ENCODE measurements around the gene HNRNPA3. TPM values are rescaled to one million over a fixed set of nuclear protein-coding genes. Genes with fewer than 3 reads are reported as not detected.

Gene HNRNPA3
- polyA plus RNA-seq, 1 donor (not counting 4 experiments of a cell fraction or from before 2014, with no cell fraction given): 178 TPM

- Histone ChIP-seq H3K79me2 (ENCODE audit: control insufficient read depth, insufficient read depth, low read length) (peaks cover 10% of the 10 kb centered on the region), H3K9ac (ENCODE audit: control insufficient read depth, extremely low read depth, insufficient read depth, low read length) (no peak overlapping the region), H3K4me2 (ENCODE audit: control insufficient read depth, extremely low read depth, insufficient read depth, low read depth, low read length) (peak overlapping the region; percentile 66), H3K9me3 (ENCODE audit: control insufficient read depth, low read depth, low read length) (no peaks in the 10 kb centered on the region), H3K4me1 (ENCODE audit: control insufficient read depth, extremely low read depth, insufficient read depth, low read length) (peaks cover 66% of the 10 kb centered on the region), H3K27ac (ENCODE audit: control insufficient read depth, insufficient read depth, low read length) (peak overlapping the region; percentile 63), H4K20me1 (ENCODE audit: control insufficient read depth, extremely low read depth, insufficient read depth, low read length) (no peaks in the 10 kb centered on the region), H3K36me3 (ENCODE audit: control insufficient read depth in 2 of 2, extremely low read depth in 1 of 2, insufficient read depth in 2 of 2, low read length in 2 of 2) (no peaks in the 10 kb centered on the region), H2AFZ (ENCODE audit: control insufficient read depth, low read length) (peak overlapping the region; percentile 63), H3K9me1 (ENCODE audit: control insufficient read depth, extremely low read depth, insufficient read depth, low read length) (no peaks in the 10 kb centered on the region), H3K4me3 (ENCODE audit: control insufficient read depth in 2 of 3, extremely low read depth in 1 of 3, insufficient read depth in 2 of 3, low read depth in 1 of 3, low read length in 3 of 3) (no peak overlapping the region), H3K27me3 (ENCODE audit: control insufficient read depth, extremely low read depth, insufficient read depth, low read length) (no peaks in the 10 kb centered on the region)
- DNase-seq (ENCODE audit: low read depth, low spot score): no peak
- peak; percentile 17 for FAIRE-seq
- dilution Hi-C loops (cut with MboI; ENCODE audit: extremely low pct_ligation_motif_present, low sequenced_read_pairs): no loop called here
- TF ChIP-seq CTCF (optimal IDR thresholded peaks at IDR 0.05 in 1 of 3, IDR thresholded peaks at IDR 0.05 in 1 of 3, conservative IDR thresholded peaks at IDR 0.05 in 1 of 3; ENCODE audit: extremely low read depth in 1 of 3, insufficient read depth in 2 of 3, low read length in 3 of 3) (no peak), EZH2 (IDR thresholded peaks at IDR 0.05; ENCODE audit: low read length) (no peak)
Observed at GRCh38 chr2:177268187-177268871, 55.7 kb downstream of the HNRNPA3 start.

GRCh38 chr2:177268901-177269300 is 56.3 kb downstream of the HNRNPA3 start:
- Histone ChIP-seq H3K27me3 (ENCODE audit: control insufficient read depth, extremely low read depth, insufficient read depth, low read length) (no peaks in the 10 kb centered on the region), H3K79me2 (ENCODE audit: control insufficient read depth, insufficient read depth, low read length) (peaks cover 5% of the 10 kb centered on the region), H3K9ac (ENCODE audit: control insufficient read depth, extremely low read depth, insufficient read depth, low read length) (no peak overlapping the region), H3K27ac (ENCODE audit: control insufficient read depth, insufficient read depth, low read length) (peak overlapping the region; percentile 63), H3K36me3 (ENCODE audit: control insufficient read depth in 2 of 2, extremely low read depth in 1 of 2, insufficient read depth in 2 of 2, low read length in 2 of 2) (no peaks in the 10 kb centered on the region), H3K9me3 (ENCODE audit: control insufficient read depth, low read depth, low read length) (no peaks in the 10 kb centered on the region), H2AFZ (ENCODE audit: control insufficient read depth, low read length) (no peak overlapping the region), H3K4me1 (ENCODE audit: control insufficient read depth, extremely low read depth, insufficient read depth, low read length) (peaks cover 72% of the 10 kb centered on the region), H3K9me1 (ENCODE audit: control insufficient read depth, extremely low read depth, insufficient read depth, low read length) (no peaks in the 10 kb centered on the region), H4K20me1 (ENCODE audit: control insufficient read depth, extremely low read depth, insufficient read depth, low read length) (no peaks in the 10 kb centered on the region), H3K4me2 (ENCODE audit: control insufficient read depth, extremely low read depth, insufficient read depth, low read depth, low read length) (peak overlapping the region; percentile 66), H3K4me3 (ENCODE audit: control insufficient read depth in 2 of 3, extremely low read depth in 1 of 3, insufficient read depth in 2 of 3, low read depth in 1 of 3, low read length in 3 of 3) (no peak overlapping the region)
- TF ChIP-seq CTCF (optimal IDR thresholded peaks at IDR 0.05 in 1 of 3, IDR thresholded peaks at IDR 0.05 in 1 of 3, conservative IDR thresholded peaks at IDR 0.05 in 1 of 3; ENCODE audit: extremely low read depth in 1 of 3, insufficient read depth in 2 of 3, low read length in 3 of 3): no peak
- TF ChIP-seq EZH2 (IDR thresholded peaks at IDR 0.05; ENCODE audit: low read length): no peak
- DNase-seq (ENCODE audit: low read depth, low spot score) (no peak), FAIRE-seq (peak; percentile 63)
- dilution Hi-C loops (cut with MboI; ENCODE audit: extremely low pct_ligation_motif_present, low sequenced_read_pairs): no loop called here
